Adrenal gland (tissue), 12 donors: Measurements from ENCODE around the gene RPTOR. TPM values are rescaled to one million over a fixed set of nuclear protein-coding genes. Genes with fewer than 3 reads are reported as not detected.
A peak's percentile ranks its signal among the peaks of the same experiment; 100 is the strongest.

ENCODE experiments used
- DNase-seq, 7 donors: peaks; one replicate each; pipeline ENCODE4 v3.0.0-alpha.2; 2019 to 2020
- H3K27ac ChIP-seq, 5 donors: fragments of 200-600 bp; sonication (generic) in 4 of 5; 1 replicate in 3 of 5; 2 replicates in 2 of 5; pipeline versions ENCODE4 v1.5.1 to v1.8.0; 2016 to 2020; ENCODE audit warnings: mild to moderate bottlenecking in 1 of 5
- H3K27me3 ChIP-seq: fragments of 200-600 bp; 2 replicates; pipeline ENCODE4 v1.8.0; 2021
- H3K36me3 ChIP-seq, 2 donors: fragments of 200-600 bp; replicated peaks in 1 of 2; 1 replicate in 1 of 2; 2 replicates in 1 of 2; pipeline versions ENCODE4 v1.5.1 to v1.8.0; 2018 to 2022
- H3K4me1 ChIP-seq, 2 donors: fragments of 200-600 bp; replicated peaks in 1 of 2; 1 replicate in 1 of 2; 2 replicates in 1 of 2; pipeline versions ENCODE4 v1.5.1 to v1.8.0; 2018 to 2021
- H3K4me3 ChIP-seq, 4 donors: fragments of 200-600 bp; sonication (generic) in 3 of 4; one replicate each; pipeline ENCODE4 v1.5.1; 2016 to 2018
- H3K9me3 ChIP-seq, 3 donors: fragments of 200-600 bp; sonication (generic) in 1 of 3; replicated peaks in 1 of 3; 1 replicate in 2 of 3; 2 replicates in 1 of 3; pipeline versions ENCODE4 v1.5.1 to v1.8.0; 2016 to 2021
- POLR2A ChIP-seq, 2 donors: fragments of 450-650 bp; IDR thresholded peaks; one replicate each; pipeline ENCODE4 v1.6.1; 2017; ENCODE audit warnings: antibody characterized with exemption in 2 of 2, mild to moderate bottlenecking in 2 of 2, moderate library complexity in 1 of 2
- WGBS, 4 donors: extraction: QIAGEN DNeasy Blood & Tissue Kit in 2 of 4; methylation state at CpG; one replicate each; pipeline versions ENCODE4 v1.1.5 to v1.1.7; 2013 to 2017; 5-methylcytosine and 5-hydroxymethylcytosine counted together
- intact Hi-C, 2 donors: fragments of 100-400 bp; cut with DNase I; formaldehyde crosslinking; loops; one replicate each; pipeline versions ENCODE4 v1.14.1 to v1.15.0; 2022 to 2023
- polyA plus RNA-seq, 3 donors: library from polyadenylated mRNA; stranded (reverse); fragments of 200-250 nt in 2 of 3; fragments of 350-450 nt in 1 of 3; fragmentation: Illumina TruSeq in 1 of 3; extraction: RNeasy Lipid Tissue Mini Kit (QIAGEN cat#74804) in 1 of 3; gene quantifications; one replicate each; pipeline ENCODE4 v1.2.3, GENCODE V29; 2013 to 2014
- total RNA-seq, 9 donors: library from RNA; depleted of rRNA in 4 of 9; stranded (reverse); fragments of >200 nt in 4 of 9; fragments of 120-200 nt in 1 of 9; fragmentation: NEBNext Ultra II Directional in 1 of 9; extraction: Animal tissue kit (Norgen Biotek cat#: 25700) in 1 of 9; gene quantifications; one replicate each; pipeline versions ENCODE4 v1.1.0 to v1.2.4, GENCODE V29; 2013 to 2023
- TF ChIP-seq, protein P1 (sequence below), 6 experiments: fragments of 450-650 bp in 4 of 6; fragments of 200-600 bp in 2 of 6; sonication (generic) in 1 of 6; IDR thresholded peaks; 1 replicate in 5 of 6; 2 replicates in 1 of 6; pipeline versions ENCODE4 v1.5.1 to v1.8.0; 2016 to 2021; ENCODE audit warnings: antibody characterized with exemption in 6 of 6, mild to moderate bottlenecking in 2 of 6, moderate library complexity in 1 of 6
- donor health status: healthy with polysubstance abuse.
- donor health status: Bipolar disorder and iron deficiency.
- donor health status: DM: yes; HTN: yes; CAD: no.
- donor health status: DM: no; HTN: no; CAD: no.
- donor health status: DM: no; HTN: no; CAD: no.
- donor health status: DM: yes; HTN: yes; CAD: no.

The RPTOR gene
- total and polyA plus RNA-seq, 12 donors: 9.7 to 53.3 (median 29.7) TPM

DNA sequence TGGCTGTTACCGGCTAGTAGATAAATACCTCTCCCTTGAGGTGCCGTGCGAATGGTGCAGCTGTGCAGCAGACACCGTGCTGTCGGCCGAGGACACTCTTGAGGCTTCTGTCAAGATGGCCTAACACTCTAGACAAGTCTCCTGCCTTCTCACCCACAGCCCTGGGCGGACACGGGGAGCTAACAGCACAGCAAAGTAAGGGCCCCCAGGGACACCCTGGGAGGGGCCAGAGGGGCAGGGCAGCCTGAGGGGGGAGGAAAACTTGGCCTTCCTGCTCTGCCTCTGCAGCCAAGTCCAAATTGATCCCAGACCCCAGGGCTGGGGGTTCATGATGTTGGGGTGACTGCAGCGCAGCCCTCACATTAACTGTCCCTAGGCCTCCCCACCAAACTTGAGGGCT lies 210.2 kb downstream of the RPTOR start:
- Histone ChIP-seq H3K4me1 (no peaks in the 10 kb centered on the region), H3K36me3 (peaks cover 0 to 5% of the 10 kb centered on the region in 2 donors), H3K4me3 (no peak overlapping the region), H3K27ac (no peak overlapping the region), H3K9me3 (no peaks in the 10 kb centered on the region), H3K27me3 (no peaks in the 10 kb centered on the region)
- TF ChIP-seq POLR2A (IDR thresholded peaks at IDR 0.05): no peak
- TF ChIP-seq, protein P1, sequence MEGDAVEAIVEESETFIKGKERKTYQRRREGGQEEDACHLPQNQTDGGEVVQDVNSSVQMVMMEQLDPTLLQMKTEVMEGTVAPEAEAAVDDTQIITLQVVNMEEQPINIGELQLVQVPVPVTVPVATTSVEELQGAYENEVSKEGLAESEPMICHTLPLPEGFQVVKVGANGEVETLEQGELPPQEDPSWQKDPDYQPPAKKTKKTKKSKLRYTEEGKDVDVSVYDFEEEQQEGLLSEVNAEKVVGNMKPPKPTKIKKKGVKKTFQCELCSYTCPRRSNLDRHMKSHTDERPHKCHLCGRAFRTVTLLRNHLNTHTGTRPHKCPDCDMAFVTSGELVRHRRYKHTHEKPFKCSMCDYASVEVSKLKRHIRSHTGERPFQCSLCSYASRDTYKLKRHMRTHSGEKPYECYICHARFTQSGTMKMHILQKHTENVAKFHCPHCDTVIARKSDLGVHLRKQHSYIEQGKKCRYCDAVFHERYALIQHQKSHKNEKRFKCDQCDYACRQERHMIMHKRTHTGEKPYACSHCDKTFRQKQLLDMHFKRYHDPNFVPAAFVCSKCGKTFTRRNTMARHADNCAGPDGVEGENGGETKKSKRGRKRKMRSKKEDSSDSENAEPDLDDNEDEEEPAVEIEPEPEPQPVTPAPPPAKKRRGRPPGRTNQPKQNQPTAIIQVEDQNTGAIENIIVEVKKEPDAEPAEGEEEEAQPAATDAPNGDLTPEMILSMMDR (IDR thresholded peaks at IDR 0.05): no peak
- WGBS, 4 donors: 87 to 97% (median 92%) methylated on average over 9 of the region's 9 CpGs
- peak in 2 of 7 donors; percentile 14 to 43 for DNase-seq
- intact Hi-C loops: no loop called here

DNA sequence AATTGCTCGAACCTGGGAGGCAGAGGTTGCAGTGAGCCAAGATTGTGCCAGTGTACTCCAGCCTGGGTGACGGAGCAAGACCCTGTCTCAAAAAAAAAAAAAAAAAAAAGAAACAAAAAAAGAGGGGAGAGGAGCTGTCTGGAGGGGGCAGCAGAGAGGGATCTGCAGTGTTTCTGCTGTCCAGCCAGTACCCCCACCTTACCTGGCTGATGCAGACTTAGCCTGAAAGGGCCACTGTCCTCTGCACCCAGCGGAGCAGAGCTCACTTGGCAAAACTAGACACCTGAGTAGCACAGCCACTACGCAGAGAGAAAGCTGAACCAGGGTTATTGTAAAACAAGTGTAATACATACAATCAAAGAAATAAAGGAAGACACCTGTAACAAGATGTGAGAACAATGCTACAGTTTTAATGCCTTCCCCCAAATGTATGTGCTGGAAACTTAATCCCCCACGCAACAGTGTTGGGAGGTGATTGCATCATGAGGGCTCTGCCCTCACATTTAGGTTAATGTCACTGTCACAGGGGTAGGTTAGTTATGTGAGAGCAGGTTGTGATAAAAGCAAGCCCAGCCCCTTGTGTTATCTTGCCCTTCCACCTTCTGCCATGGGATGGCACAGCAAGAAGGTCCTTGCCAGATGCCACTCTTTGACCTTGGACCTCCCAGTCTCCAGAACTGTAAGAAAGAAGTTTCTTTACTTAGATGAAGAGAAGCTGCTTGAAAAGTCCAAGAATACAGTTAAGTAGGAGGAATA lies 211.2 kb downstream of the RPTOR start:
- TF ChIP-seq, protein P1 (IDR thresholded peaks at IDR 0.05): no peak
- no peak for TF ChIP-seq POLR2A (IDR thresholded peaks at IDR 0.05)
- Histone ChIP-seq H3K27me3 (no peaks in the 10 kb centered on the region), H3K9me3 (no peaks in the 10 kb centered on the region), H3K4me1 (no peaks in the 10 kb centered on the region), H3K4me3 (no peak overlapping the region), H3K27ac (no peak overlapping the region), H3K36me3 (peaks cover 0 to 5% of the 10 kb centered on the region in 2 donors)
- peak in 1 of 7 donors; percentile 10 for DNase-seq
- 96 to 99% (median 97%) methylated on average over 5 of the region's 5 CpGs for WGBS, 4 donors
- intact Hi-C loops: no loop called here

DNA sequence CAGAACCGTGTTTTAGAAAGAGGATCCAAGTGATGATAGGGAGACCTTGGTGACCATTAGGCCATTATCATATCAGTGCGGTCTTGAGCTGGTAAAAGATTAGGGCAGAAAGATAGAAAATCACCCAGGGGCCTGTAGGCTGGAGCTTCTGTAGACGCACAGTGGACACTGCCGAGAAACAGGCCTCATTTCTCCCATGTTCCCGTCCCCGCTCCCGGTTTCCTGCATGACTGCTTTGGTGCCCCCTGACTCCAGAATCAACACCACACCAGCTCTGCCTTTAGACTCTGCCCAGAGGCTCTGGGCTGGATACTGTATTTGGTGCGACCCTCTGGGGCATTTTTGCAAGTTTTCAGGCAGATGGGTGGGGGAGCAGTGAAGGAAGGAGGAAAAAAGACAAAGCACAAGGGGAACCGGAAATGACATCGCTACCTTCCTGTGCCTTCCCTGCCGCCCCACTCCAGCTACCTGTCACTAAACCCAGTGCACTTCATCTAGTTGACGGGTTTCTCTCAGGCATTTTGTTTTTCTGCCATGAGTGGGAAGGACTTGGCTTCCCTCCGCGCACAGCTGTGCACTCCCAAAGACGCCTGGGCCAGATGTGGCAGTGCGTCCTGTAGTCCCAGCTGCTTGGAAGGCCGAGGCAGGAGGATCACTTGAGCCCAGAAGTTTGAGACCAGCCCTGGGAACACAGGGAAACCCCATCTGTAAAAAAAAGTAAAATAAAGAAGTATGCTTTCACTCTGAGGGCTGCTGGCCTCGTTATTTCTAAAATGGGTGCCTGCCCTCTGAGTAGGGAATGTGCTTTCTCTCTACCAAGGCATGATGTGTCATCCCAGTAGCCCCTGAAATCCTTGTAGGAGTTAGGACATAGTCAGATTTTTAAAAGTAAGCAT lies 214.1 kb downstream of the RPTOR start:
- 80 to 86% (median 85%) methylated on average over 16 to 18 of the region's 18 CpGs for WGBS, 4 donors
- DNase-seq: peak in 1 of 7 donors; percentile 49

DNA sequence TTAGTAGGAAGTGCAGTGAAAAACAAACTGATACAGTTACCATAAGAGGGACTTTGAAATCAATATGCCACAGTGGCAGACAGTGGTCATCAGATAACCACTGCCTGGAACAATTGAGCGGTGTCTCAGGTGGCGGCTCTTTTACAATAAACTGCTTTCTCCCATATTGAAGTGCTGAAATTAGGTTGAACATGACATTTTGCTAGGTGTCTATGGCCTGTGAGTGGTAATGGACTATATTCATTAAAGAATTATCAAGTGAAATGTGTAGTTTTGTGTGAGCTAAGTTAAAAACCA lies 214.7 kb downstream of the RPTOR start:
- Histone ChIP-seq H3K4me3 (no peak overlapping the region), H3K4me1 (no peaks in the 10 kb centered on the region), H3K9me3 (no peaks in the 10 kb centered on the region), H3K27ac (peak overlapping the region in 2 of 5 donors; percentile 4 to 27), H3K36me3 (no peaks in the 10 kb centered on the region), H3K27me3 (no peaks in the 10 kb centered on the region)
- 92 to 100% (median 96%) methylated on average over 2 of the region's 2 CpGs for WGBS, 4 donors
- intact Hi-C loops: no loop called here
- TF ChIP-seq, protein P1 (IDR thresholded peaks at IDR 0.05): no peak
- TF ChIP-seq POLR2A (IDR thresholded peaks at IDR 0.05): no peak
- DNase-seq: peak in 1 of 7 donors; percentile 49

More for the DNA sequence above, 214.1 kb downstream of the RPTOR start:
- TF ChIP-seq, protein P1 (IDR thresholded peaks at IDR 0.05): no peak
- no peak for TF ChIP-seq POLR2A (IDR thresholded peaks at IDR 0.05)
- Histone ChIP-seq H3K27me3 (no peaks in the 10 kb centered on the region), H3K9me3 (no peaks in the 10 kb centered on the region), H3K36me3 (peaks cover 0 to 4% of the 10 kb centered on the region in 2 donors), H3K27ac (peak overlapping the region in 2 of 5 donors; percentile 27 to 46), H3K4me1 (no peaks in the 10 kb centered on the region), H3K4me3 (no peak overlapping the region)
- intact Hi-C loops: no loop called here
